Liver (tissue), 3 donors: ENCODE measurements around the gene SLC34A2.

Source experiments
- RAD21 ChIP-seq, 2 donors: IDR thresholded peaks; 2 replicates each; pipeline ENCODE4 v1.6.1; 2016; ENCODE audit warnings: antibody characterized with exemption in 2 of 2, mild to moderate bottlenecking in 2 of 2
- RXRA ChIP-seq, 2 donors: IDR thresholded peaks; 2 replicates each; pipeline ENCODE4 v1.6.1; 2017 to 2018; ENCODE audit warnings: antibody characterized with exemption in 2 of 2, mild to moderate bottlenecking in 1 of 2
- TAF1 ChIP-seq: conservative IDR thresholded peaks from 2 replicates; pipeline ENCODE4 v1.6.1; 2016; ENCODE audit warnings: antibody characterized with exemption, mild to moderate bottlenecking
- TF ChIP-seq, protein P1 (sequence below): fragments of 150-350 bp; IDR thresholded peaks from 2 replicates; pipeline ENCODE4 v1.5.1; 2017; ENCODE audit warnings: improper control_type of control experiment, low read depth, low read length; ENCODE audit not compliant: missing input control
- TF ChIP-seq, protein P2 (sequence below): IDR thresholded peaks from 2 replicates; pipeline ENCODE4 v1.6.1; 2016; ENCODE audit warnings: antibody characterized with exemption
- TF ChIP-seq, protein P3 (sequence below): IDR thresholded peaks from 2 replicates; pipeline ENCODE4 v1.6.1; 2016; ENCODE audit warnings: antibody characterized with exemption, mild to moderate bottlenecking
- TF ChIP-seq, protein P4 (sequence below): IDR thresholded peaks from 2 replicates; pipeline ENCODE4 v1.6.1; 2016; ENCODE audit warnings: antibody characterized with exemption
- donor health status: healthy.
- donor health status: healthy.

DNA sequence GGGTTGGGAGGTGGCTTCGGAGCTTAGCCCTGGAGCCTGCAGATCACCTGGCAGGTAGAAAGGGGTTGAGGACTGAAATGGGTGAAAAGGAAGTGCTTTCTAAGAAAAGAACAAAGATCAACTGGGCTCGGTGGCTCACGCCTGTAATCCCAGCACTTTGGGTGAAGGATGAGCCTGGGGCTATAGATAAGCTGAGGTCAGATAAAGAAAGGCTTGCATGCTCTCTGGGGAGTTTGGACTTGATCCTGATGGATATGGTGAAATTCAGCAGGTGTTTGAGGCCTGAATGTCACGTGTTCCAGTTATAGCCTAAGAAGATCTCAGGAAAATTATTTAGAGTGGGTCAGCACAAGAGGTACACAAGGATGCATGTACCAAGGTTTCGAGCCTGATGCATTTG lies 40.8 kb downstream of the SLC34A2 start:
- TF ChIP-seq, protein P1, sequence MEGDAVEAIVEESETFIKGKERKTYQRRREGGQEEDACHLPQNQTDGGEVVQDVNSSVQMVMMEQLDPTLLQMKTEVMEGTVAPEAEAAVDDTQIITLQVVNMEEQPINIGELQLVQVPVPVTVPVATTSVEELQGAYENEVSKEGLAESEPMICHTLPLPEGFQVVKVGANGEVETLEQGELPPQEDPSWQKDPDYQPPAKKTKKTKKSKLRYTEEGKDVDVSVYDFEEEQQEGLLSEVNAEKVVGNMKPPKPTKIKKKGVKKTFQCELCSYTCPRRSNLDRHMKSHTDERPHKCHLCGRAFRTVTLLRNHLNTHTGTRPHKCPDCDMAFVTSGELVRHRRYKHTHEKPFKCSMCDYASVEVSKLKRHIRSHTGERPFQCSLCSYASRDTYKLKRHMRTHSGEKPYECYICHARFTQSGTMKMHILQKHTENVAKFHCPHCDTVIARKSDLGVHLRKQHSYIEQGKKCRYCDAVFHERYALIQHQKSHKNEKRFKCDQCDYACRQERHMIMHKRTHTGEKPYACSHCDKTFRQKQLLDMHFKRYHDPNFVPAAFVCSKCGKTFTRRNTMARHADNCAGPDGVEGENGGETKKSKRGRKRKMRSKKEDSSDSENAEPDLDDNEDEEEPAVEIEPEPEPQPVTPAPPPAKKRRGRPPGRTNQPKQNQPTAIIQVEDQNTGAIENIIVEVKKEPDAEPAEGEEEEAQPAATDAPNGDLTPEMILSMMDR = no peak
- TF ChIP-seq TAF1 (no peak), RAD21 (IDR thresholded peaks at IDR 0.05) (no peak), RXRA (IDR thresholded peaks at IDR 0.05) (no peak)
- TF ChIP-seq, protein P2, sequence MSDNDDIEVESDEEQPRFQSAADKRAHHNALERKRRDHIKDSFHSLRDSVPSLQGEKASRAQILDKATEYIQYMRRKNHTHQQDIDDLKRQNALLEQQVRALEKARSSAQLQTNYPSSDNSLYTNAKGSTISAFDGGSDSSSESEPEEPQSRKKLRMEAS = no peak
- TF ChIP-seq, protein P3, sequence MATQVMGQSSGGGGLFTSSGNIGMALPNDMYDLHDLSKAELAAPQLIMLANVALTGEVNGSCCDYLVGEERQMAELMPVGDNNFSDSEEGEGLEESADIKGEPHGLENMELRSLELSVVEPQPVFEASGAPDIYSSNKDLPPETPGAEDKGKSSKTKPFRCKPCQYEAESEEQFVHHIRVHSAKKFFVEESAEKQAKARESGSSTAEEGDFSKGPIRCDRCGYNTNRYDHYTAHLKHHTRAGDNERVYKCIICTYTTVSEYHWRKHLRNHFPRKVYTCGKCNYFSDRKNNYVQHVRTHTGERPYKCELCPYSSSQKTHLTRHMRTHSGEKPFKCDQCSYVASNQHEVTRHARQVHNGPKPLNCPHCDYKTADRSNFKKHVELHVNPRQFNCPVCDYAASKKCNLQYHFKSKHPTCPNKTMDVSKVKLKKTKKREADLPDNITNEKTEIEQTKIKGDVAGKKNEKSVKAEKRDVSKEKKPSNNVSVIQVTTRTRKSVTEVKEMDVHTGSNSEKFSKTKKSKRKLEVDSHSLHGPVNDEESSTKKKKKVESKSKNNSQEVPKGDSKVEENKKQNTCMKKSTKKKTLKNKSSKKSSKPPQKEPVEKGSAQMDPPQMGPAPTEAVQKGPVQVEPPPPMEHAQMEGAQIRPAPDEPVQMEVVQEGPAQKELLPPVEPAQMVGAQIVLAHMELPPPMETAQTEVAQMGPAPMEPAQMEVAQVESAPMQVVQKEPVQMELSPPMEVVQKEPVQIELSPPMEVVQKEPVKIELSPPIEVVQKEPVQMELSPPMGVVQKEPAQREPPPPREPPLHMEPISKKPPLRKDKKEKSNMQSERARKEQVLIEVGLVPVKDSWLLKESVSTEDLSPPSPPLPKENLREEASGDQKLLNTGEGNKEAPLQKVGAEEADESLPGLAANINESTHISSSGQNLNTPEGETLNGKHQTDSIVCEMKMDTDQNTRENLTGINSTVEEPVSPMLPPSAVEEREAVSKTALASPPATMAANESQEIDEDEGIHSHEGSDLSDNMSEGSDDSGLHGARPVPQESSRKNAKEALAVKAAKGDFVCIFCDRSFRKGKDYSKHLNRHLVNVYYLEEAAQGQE = no peak
- TF ChIP-seq, protein P4, sequence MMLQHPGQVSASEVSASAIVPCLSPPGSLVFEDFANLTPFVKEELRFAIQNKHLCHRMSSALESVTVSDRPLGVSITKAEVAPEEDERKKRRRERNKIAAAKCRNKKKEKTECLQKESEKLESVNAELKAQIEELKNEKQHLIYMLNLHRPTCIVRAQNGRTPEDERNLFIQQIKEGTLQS = no peak
